IPS-18c (cell line): ENCODE measurements around the gene SERINC5.
"Not testable (repeated sequence)": the region's sequence is repeated elsewhere in the genome, so short reads cannot be mapped to it uniquely, and the experiment has no call there.

Source experiments
- H3K4me3 ChIP-seq: 2 replicates; pipeline ENCODE4 v1.7.0; 2013; ENCODE audit warnings: low read depth, mild to moderate bottlenecking, low read length, moderate library complexity; ENCODE audit not compliant: insufficient read depth
- H3K9me3 ChIP-seq: one replicate; pipeline ENCODE4 v1.6.1; 2013; ENCODE audit warnings: mild to moderate bottlenecking, low read length, moderate library complexity; ENCODE audit not compliant: control insufficient read depth, insufficient read depth

SERINC5 gene

GRCh38 chr5:80165452-80165851 is 90.4 kb downstream of the SERINC5 start:
- H3K4me3 ChIP-seq = no peak overlapping the region
- no peaks in the 10 kb centered on the region for H3K9me3 ChIP-seq

GRCh38 chr5:80161165-80161564 is 94.7 kb downstream of the SERINC5 start:
- Histone ChIP-seq H3K4me3 (no peak overlapping the region), H3K9me3 (no peaks in the 10 kb centered on the region)

GRCh38 chr5:80160242-80160641 is 95.6 kb downstream of the SERINC5 start:
- no peaks in the 10 kb centered on the region for H3K9me3 ChIP-seq

GRCh38 chr5:80159133-80159815 is 96.6 kb downstream of the SERINC5 start:
- no peaks in the 10 kb centered on the region for H3K9me3 ChIP-seq
- H3K4me3 ChIP-seq = no peak overlapping the region

More at GRCh38 chr5:80160242-80160641, 95.6 kb downstream of the SERINC5 start:
- no peak overlapping the region for H3K4me3 ChIP-seq

- no peak overlapping the region for H3K4me3 ChIP-seq
- no peaks in the 10 kb centered on the region for H3K9me3 ChIP-seq
Observed at GRCh38 chr5:80156156-80156555, 99.7 kb downstream of the SERINC5 start.

GRCh38 chr5:80154749-80155148 is 101.1 kb downstream of the SERINC5 start:
- no peaks in the 10 kb centered on the region for H3K9me3 ChIP-seq
- H3K4me3 ChIP-seq = no peak overlapping the region

GRCh38 chr5:80154289-80154688 is 101.6 kb downstream of the SERINC5 start:
- not testable (repeated sequence) for H3K4me3 ChIP-seq, H3K9me3 ChIP-seq

- Histone ChIP-seq H3K4me3 (no peak overlapping the region), H3K9me3 (no peaks in the 10 kb centered on the region)
Observed at GRCh38 chr5:80153586-80154126, 102.2 kb downstream of the SERINC5 start.

GRCh38 chr5:80152778-80153177 is 103.1 kb downstream of the SERINC5 start:
- no peaks in the 10 kb centered on the region for H3K9me3 ChIP-seq

GRCh38 chr5:80151890-80152289 is 104.0 kb downstream of the SERINC5 start:
- H3K9me3 ChIP-seq = no peaks in the 10 kb centered on the region

More at GRCh38 chr5:80152778-80153177, 103.1 kb downstream of the SERINC5 start:
- H3K4me3 ChIP-seq = no peak overlapping the region

GRCh38 chr5:80150731-80151130 is 105.1 kb downstream of the SERINC5 start:
- Histone ChIP-seq H3K4me3 (no peak overlapping the region), H3K9me3 (no peaks in the 10 kb centered on the region)

More at GRCh38 chr5:80151890-80152289, 104.0 kb downstream of the SERINC5 start:
- no peak overlapping the region for H3K4me3 ChIP-seq

- Histone ChIP-seq H3K4me3 (no peak overlapping the region), H3K9me3 (no peaks in the 10 kb centered on the region)
Observed at GRCh38 chr5:80149161-80149609, 106.7 kb downstream of the SERINC5 start.

- Histone ChIP-seq H3K4me3 (no peak overlapping the region), H3K9me3 (no peaks in the 10 kb centered on the region)
Observed at GRCh38 chr5:80147119-80147815, 108.6 kb downstream of the SERINC5 start.

GRCh38 chr5:80146046-80146445 is 109.8 kb downstream of the SERINC5 start:
- H3K9me3 ChIP-seq = no peaks in the 10 kb centered on the region
- no peak overlapping the region for H3K4me3 ChIP-seq

- H3K9me3 ChIP-seq = no peaks in the 10 kb centered on the region
- no peak overlapping the region for H3K4me3 ChIP-seq
Observed at GRCh38 chr5:80143491-80143890, 112.4 kb downstream of the SERINC5 start.

GRCh38 chr5:80142996-80143395 is 112.9 kb downstream of the SERINC5 start:
- no peak overlapping the region for H3K4me3 ChIP-seq
- H3K9me3 ChIP-seq = no peaks in the 10 kb centered on the region

- Histone ChIP-seq H3K9me3 (no peaks in the 10 kb centered on the region), H3K4me3 (no peak overlapping the region)
Observed at GRCh38 chr5:80141681-80142080, 114.2 kb downstream of the SERINC5 start.

- no peak overlapping the region for H3K4me3 ChIP-seq
- H3K9me3 ChIP-seq = no peaks in the 10 kb centered on the region
Observed at GRCh38 chr5:80141147-80141671, 114.6 kb downstream of the SERINC5 start.
